Bronchial epithelial cell (primary cell): ENCODE measurements around the gene DNAL1. TPM values are rescaled to one million over a fixed set of nuclear protein-coding genes. Genes with fewer than 3 reads are reported as not detected.

Source experiments
- DNase-seq: peaks from one replicate; pipeline ENCODE4 v3.0.0-alpha.2; 2010; ENCODE audit warnings: low read depth
- FAIRE-seq: peaks from 2 replicates; lab custom pipeline; 2011; peaks lifted over from hg19 to GRCh38; lab: Jason Lieb, UNC
- H3K27me3 ChIP-seq: 2 replicates; pipeline ENCODE4 v1.5.1; 2011; ENCODE audit warnings: low read length; ENCODE audit not compliant: control insufficient read depth, insufficient read depth
- H3K36me3 ChIP-seq: 2 replicates; pipeline ENCODE4 v1.5.1; 2011; ENCODE audit warnings: low read length; ENCODE audit not compliant: control insufficient read depth, insufficient read depth
- H3K4me3 ChIP-seq: 2 replicates; pipeline ENCODE4 v1.5.1; 2011; ENCODE audit warnings: mild to moderate bottlenecking, low read depth, low read length, control low read depth
- total RNA-seq: library from RNA; depleted of rRNA; stranded (reverse); fragments of >200 nt; gene quantifications from 2 replicates; pipeline ENCODE4 v1.2.1, GENCODE V29; 2014
- TF ChIP-seq, protein P1 (sequence below): IDR thresholded peaks from 2 replicates; pipeline ENCODE4 v1.5.1; 2011; ENCODE audit warnings: mild to moderate bottlenecking, moderate library complexity, low read length, control low read depth, inconsistent platforms; ENCODE audit not compliant: insufficient read depth, severe bottlenecking

The DNAL1 gene
- total RNA-seq, 1 donor from 2014 or later, result 5.8 TPM

DNA sequence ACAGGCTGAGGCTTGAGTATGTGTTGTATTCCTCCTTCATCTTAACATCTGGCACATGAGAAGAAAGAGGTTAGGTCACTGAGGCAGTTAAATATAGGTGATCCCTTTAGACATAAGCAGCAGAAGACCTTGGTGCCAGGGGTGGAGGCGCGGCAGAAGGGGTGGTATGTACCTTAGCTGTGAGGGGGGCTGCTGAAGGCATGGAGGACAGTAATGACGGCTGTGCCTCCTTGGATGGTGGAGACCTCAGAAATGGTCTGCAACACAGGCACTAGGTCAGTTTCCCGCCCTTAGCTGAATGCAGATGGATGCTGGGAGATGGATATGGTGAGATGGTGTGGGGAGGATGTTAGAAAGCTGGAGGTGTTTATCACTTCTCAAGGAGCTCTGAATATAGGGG lies 70.9 kb downstream of the DNAL1 start:
- TF ChIP-seq, protein P1, sequence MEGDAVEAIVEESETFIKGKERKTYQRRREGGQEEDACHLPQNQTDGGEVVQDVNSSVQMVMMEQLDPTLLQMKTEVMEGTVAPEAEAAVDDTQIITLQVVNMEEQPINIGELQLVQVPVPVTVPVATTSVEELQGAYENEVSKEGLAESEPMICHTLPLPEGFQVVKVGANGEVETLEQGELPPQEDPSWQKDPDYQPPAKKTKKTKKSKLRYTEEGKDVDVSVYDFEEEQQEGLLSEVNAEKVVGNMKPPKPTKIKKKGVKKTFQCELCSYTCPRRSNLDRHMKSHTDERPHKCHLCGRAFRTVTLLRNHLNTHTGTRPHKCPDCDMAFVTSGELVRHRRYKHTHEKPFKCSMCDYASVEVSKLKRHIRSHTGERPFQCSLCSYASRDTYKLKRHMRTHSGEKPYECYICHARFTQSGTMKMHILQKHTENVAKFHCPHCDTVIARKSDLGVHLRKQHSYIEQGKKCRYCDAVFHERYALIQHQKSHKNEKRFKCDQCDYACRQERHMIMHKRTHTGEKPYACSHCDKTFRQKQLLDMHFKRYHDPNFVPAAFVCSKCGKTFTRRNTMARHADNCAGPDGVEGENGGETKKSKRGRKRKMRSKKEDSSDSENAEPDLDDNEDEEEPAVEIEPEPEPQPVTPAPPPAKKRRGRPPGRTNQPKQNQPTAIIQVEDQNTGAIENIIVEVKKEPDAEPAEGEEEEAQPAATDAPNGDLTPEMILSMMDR, result no peak
- Histone ChIP-seq H3K4me3 (no peak overlapping the region), H3K36me3 (peaks cover 21% of the 10 kb centered on the region), H3K27me3 (no peaks in the 10 kb centered on the region)
- DNase-seq (no peak), FAIRE-seq (no peak)

DNA sequence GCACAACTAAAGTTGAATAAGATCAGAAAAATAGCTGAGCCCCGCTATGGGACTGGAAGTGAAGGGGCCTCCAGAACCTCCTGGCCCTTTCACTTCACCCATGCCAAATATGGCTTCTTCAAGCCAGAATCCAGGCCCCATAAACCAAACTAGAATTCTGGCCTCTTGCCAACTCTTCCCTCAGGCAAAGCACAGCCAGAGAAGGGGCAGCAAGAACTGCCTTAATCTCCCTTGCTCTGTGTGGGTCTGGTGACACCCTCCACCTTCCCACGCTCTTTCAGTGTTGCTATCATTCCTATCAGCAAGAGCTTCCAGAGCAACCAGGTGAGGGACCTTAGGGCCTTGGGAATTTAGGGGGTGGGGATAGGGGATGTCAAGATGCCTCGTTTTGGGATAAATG lies 72.5 kb downstream of the DNAL1 start:
- FAIRE-seq, result no peak
- TF ChIP-seq, protein P1, result no peak
- Histone ChIP-seq H3K27me3 (no peaks in the 10 kb centered on the region), H3K36me3 (peaks cover 29% of the 10 kb centered on the region), H3K4me3 (no peak overlapping the region)
- no peak for DNase-seq

DNA sequence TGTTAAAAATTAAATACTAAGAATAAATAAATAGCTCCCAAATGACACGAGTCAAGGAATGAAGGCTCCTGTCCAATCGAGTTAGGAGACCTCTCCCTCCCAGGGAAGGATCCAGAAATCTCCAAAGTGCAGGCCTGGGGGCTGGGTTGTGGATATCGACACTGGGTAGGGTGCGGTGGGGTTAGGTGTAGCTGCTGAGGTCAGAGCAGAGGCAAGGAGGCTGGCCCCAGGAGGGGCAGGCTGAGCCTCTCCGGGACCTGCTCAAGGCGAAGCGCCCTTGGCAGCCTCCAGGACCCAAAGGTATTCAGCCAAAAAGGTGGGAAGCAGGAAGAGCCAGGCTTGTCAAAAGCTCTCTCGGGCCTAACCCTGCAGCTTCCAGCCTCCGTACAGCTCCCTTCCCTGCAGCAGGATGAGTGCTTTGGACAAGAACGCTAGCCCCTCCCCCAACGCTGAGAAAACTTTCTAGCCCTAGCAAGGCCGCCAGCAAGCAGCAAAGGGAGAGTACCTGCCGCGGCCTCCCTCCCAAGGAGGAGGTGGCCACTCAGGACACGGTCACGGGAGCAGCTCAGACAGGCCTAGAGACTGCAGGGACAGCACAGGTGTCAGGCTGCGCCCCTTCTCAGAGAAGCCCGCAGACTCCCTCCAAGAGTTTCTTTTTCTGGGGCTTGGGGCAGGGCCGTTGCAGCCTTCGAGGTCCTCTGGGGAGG lies 73.1 kb downstream of the DNAL1 start:
- DNase-seq, result no peak
- TF ChIP-seq, protein P1, result no peak
- H3K27me3 ChIP-seq, result no peaks in the 10 kb centered on the region
- no peak for FAIRE-seq
- peaks cover 35% of the 10 kb centered on the region for H3K36me3 ChIP-seq
- no peak overlapping the region for H3K4me3 ChIP-seq

DNA sequence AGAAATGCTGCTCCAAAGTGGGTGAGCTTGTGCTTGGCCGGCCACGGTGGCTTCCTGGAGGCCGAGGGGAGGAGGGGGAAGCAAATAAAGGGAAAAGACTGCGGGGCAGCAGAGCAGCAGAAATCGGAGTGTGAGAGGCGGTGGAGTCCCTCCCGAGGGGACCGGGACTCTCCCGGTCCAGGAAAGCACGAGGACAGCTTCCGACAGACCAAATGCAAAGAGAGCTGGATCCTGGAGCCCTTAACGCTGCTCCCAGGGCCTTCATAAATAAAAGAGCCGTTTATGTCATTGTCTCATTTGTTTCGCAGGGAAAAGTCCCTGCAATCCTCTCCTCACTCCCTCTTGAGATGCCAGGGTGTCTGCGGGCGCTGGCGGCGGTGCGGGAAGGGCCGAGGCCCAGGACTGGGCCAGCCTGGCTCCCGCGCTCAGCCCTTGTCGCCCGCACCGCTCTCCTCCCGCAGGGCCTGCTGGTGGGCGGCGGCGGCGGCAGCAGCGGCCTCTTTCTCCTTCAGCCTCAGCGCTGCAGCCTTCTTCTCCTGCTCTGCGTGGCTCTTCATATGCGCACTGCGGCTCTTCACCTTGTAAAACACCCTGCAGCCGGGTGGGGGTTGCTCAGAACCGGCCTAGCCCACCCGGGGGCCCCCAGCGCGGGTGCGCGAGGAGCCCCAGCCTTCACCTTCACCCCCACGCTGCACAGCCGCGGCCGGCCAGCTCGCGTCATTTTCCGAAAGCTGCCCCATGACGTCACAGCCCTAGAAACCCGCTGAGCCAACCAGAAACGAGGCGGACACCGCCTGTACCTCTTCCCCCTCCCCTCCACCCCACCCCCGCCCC lies 73.8 kb downstream of the DNAL1 start:
- Histone ChIP-seq H3K4me3 (no peak overlapping the region), H3K36me3 (peaks cover 37% of the 10 kb centered on the region), H3K27me3 (no peaks in the 10 kb centered on the region)
- DNase-seq, result no peak
- TF ChIP-seq, protein P1, result no peak
- no peak for FAIRE-seq

DNA sequence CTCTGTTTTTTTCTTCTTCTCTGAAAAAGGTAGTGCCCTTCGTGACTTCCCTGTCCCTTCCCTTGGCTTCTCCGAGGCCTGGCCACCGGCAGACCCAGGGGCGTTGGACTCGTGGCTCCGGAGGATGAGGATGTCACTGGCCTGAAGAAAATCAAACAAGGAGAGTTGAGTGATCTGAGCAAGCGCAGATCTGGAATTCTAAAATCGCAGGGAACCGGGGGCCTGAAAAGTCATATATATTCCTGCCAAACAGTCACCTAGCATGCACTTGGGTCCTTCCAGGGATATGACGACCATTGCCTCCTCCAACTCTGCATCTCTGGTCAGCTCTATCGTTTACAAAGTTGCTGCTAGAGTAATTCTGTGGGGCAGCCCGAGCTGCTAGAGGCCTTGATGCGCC lies 74.6 kb downstream of the DNAL1 start:
- Histone ChIP-seq H3K4me3 (no peak overlapping the region), H3K27me3 (no peaks in the 10 kb centered on the region), H3K36me3 (peaks cover 38% of the 10 kb centered on the region)
- no peak for DNase-seq
- TF ChIP-seq, protein P1, result no peak
- FAIRE-seq, result no peak
